GM23338 (cell line): ENCODE data around the gene QKI.

ENCODE experiments used
- EZH2phosphoT487 ChIP-seq: fragments of 200-600 bp; sonication (generic); IDR thresholded peaks from one replicate; pipeline ENCODE4 v1.8.1; 2018; ENCODE audit warnings: antibody characterized with exemption; ENCODE audit not compliant: unreplicated experiment
- JUNB ChIP-seq: IDR thresholded peaks from one replicate; pipeline ENCODE4 v1.6.1; 2016; ENCODE audit warnings: antibody characterized with exemption; ENCODE audit not compliant: unreplicated experiment
- TF ChIP-seq, protein P1 (sequence below), 2 experiments: fragments of 200-600 bp in 1 of 2; sonication (generic) in 1 of 2; conservative IDR thresholded peaks; 2 replicates each; pipeline versions ENCODE4 v1.5.1 to v1.6.1; 2016 to 2017; ENCODE audit warnings: antibody characterized with exemption in 2 of 2, low read depth in 2 of 2, mild to moderate bottlenecking in 2 of 2, moderate library complexity in 1 of 2

DNA sequence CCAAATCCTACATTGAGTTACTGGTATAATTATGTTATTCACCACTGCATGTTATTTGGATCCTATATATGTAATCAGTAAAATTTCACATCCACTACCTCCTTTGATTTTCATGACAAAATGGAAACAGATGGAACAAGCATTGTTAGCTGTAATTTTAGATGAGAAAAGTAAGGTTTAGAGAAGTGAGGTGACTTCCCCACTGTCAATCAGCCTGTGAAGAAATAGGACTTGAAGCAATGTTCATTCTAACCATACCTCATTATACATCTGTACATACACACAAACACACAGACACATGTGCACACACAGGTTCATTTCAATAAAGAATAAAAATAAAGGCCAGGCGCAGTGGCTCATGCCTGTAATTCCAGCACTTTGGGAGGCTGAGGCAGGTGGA, 23.7 kb upstream of the QKI start:
- TF ChIP-seq, protein P1, sequence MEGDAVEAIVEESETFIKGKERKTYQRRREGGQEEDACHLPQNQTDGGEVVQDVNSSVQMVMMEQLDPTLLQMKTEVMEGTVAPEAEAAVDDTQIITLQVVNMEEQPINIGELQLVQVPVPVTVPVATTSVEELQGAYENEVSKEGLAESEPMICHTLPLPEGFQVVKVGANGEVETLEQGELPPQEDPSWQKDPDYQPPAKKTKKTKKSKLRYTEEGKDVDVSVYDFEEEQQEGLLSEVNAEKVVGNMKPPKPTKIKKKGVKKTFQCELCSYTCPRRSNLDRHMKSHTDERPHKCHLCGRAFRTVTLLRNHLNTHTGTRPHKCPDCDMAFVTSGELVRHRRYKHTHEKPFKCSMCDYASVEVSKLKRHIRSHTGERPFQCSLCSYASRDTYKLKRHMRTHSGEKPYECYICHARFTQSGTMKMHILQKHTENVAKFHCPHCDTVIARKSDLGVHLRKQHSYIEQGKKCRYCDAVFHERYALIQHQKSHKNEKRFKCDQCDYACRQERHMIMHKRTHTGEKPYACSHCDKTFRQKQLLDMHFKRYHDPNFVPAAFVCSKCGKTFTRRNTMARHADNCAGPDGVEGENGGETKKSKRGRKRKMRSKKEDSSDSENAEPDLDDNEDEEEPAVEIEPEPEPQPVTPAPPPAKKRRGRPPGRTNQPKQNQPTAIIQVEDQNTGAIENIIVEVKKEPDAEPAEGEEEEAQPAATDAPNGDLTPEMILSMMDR (conservative IDR thresholded peaks at IDR 0.05; ENCODE audit: low read depth in 2 of 2), result no peak
- no peak for TF ChIP-seq EZH2phosphoT487
- no peak for TF ChIP-seq JUNB
